Activated naive CD4-positive, alpha-beta T cell (primary cell): Measurements from ENCODE around the gene PTPRE.
"Not testable (repeated sequence)": the region's sequence is repeated elsewhere in the genome, so short reads cannot be mapped to it uniquely, and the experiment has no call there.

Experiments used
- DNase-seq, 4 experiments: peaks; one replicate each; lab custom pipeline; 2025; lab: John Stamatoyannopoulos, UW

PTPRE gene

GRCh38 chr10:128072941-128073645 is 166.2 kb downstream of the PTPRE start:
- DNase-seq, result no peak

DNA sequence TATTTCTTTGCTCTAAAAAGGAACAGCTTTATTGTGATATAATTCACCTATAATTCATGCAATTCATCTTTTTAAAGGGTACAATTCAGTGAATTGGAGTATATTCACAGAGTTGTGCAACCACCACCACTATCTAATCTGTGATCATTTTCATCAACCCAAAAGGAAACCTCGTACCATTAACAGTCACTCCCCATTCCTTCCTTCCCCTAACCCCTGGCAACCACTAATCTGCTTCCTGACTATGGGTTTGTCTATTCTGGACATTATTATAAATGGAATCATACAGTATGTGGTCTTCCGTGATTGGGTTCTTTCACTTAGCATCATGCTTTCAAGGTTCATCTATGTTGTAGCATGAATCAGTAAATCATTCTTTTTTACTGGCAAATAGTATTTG is 167.0 kb downstream of the PTPRE start:
- no peak for DNase-seq

DNA sequence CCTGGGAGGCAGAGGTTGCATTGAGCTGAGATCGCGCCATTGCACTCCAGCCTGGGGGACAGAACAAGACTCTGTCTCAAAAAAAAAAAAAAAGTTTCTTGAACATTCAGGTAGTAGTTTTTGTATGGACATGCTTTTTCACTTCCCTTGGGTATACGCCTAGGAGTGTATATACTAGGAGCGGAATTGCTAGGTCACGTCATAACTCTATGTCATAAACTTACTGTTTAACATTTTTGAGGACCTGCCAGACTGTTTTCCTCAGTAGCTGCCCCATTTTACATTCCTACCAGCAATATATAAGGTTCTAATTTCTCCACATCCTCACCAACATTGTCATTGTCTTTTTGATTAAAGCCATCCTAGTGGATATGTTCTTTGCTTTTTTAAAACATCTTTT is 167.7 kb downstream of the PTPRE start:
- DNase-seq, result no peak

- DNase-seq, result no peak
Observed at GRCh38 chr10:128077155-128077875, 170.4 kb downstream of the PTPRE start.

GRCh38 chr10:128078136-128078969 is 171.4 kb downstream of the PTPRE start:
- peak in 1 of 4 experiments; percentile 22 for DNase-seq

- DNase-seq, result no peak
Observed at GRCh38 chr10:128080231-128080630, 173.3 kb downstream of the PTPRE start.

- DNase-seq, result no peak
Observed at GRCh38 chr10:128080641-128081040, 173.7 kb downstream of the PTPRE start.

- DNase-seq, result no peak
Observed at GRCh38 chr10:128081222-128081621, 174.3 kb downstream of the PTPRE start.

GRCh38 chr10:128081720-128082119 is 174.8 kb downstream of the PTPRE start:
- DNase-seq, result no peak

GRCh38 chr10:128083191-128083895 is 176.4 kb downstream of the PTPRE start:
- no peak for DNase-seq

GRCh38 chr10:128084364-128084763 is 177.5 kb downstream of the PTPRE start:
- DNase-seq, result no peak

GRCh38 chr10:128084991-128085390 is 178.1 kb downstream of the PTPRE start:
- no peak for DNase-seq

GRCh38 chr10:128086003-128086863 is 179.3 kb downstream of the PTPRE start:
- no peak for DNase-seq

- DNase-seq, result no peak
Observed at GRCh38 chr10:128087146-128087883, 180.4 kb downstream of the PTPRE start.

DNA sequence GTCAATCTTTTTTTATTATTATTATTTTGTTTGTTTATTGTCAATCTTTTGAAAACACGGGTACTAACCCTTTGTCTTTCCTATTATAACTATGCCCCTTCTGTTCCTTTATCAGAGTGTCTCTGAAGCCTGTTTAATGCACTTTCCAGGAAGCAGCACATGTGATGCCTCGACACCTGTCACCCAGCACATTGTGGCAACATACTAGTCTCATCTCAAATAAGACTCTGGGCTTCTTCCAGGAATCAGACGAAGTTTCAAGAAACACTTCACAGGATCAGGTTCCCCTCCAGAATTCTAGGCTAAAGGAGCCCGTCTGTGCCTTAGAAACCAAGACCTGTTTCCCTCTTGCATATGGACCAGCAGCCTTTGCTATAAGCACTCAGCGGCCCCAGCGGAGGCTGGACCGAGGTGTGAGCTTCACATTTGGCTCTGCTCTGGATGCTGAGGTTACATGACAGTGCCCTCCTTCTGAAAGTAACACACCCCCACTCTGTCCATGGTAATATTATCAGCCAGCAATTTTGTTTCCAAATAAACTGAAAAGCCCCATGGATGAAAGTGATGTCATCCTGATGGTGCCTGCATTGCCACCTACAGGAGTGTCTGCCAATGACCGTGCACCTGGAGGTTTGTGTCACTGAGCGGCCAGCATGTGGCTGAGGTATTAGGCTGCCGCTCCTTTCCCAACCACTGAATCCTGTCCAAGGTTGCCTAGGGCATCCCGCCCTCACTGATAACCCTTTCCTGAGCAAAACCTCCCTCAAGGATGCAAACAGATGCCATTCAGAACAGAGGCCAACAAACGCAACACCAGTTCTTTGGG is 181.2 kb downstream of the PTPRE start:
- no peak for DNase-seq

DNA sequence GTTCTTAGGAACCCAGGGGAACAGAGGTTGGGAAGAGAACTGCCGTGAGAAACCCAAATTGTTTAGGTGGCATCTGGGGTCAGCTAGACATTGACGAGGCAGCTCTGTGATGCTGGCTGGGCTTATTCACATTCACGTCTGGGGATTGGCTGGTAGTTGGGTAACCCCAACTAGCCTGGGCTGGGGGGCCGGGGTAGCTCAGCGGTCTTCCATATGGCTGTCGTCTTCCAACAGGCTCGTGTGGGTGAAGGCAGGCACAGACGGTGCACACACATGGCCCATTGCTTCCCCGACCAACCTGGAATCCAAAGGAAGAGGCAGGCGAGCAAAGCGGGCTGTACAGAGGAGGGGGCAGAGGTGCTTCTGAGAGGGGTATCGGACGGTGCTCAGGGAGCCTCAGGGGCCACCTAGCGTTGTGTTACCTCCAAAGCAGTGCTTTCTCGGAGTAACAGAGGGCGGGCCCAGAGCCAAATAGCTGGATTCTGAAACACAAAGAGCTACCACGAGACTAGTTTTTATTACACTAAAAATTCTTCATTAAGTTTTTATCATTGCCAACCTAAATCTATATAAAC is 184.8 kb downstream of the PTPRE start:
- no peak for DNase-seq

DNA sequence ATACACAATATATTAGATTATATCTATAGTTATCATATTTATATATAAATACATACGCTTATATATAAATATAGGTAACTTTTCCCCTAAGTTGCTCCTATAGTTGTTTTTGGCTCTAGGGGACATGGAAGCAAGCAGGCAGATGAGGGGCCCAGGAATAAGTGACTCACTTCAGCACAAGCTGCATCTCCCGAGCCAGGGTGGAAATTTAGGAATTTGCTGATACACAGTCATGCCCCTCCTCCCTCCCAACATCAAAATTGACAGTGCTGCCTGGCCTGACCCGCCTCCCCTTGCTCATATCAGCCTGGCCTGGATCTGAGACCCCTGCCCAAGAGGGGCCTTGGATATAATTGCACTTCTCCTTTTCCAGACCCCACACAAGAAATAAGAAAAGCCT is 185.6 kb downstream of the PTPRE start:
- no peak for DNase-seq

DNA sequence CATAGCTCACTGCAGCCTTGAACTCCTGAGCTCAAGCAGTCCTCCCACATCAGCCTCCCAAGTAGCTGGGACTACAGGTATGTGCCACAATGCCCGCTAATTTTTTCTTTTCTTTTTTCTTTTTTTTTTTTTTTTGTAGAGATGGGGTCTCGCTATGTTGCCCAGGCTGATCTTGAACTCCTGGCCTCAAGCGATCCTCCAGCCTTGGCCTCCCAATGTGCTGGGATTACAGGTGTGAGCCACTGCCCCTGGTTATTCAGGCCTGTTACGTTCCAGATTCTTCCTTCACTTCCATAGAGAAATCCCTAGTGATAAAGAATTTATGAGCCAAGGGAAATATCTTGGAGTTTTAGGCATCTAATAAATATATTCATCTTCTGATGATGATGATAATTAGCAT is 187.7 kb downstream of the PTPRE start:
- not testable (repeated sequence) for DNase-seq
